Choroid plexus epithelial cell (primary cell): ENCODE data around the gene TBX3.
A peak's percentile ranks its signal among the peaks of the same experiment; 100 is the strongest.

Experiments
- DNase-seq: peaks from one replicate; pipeline ENCODE4 v3.0.0-alpha.2; 2010; ENCODE audit warnings: low read depth
- H3K4me3 ChIP-seq: 2 replicates; pipeline ENCODE4 v1.5.1; 2011; ENCODE audit warnings: low read depth, mild to moderate bottlenecking, control low read depth, low read length, moderate library complexity
- TF ChIP-seq, protein P1 (sequence below): conservative IDR thresholded peaks from 2 replicates; pipeline ENCODE4 v1.5.1; 2011; ENCODE audit warnings: low read depth, mild to moderate bottlenecking, control low read depth, inconsistent platforms, low read length, moderate library complexity

TBX3 gene

DNA sequence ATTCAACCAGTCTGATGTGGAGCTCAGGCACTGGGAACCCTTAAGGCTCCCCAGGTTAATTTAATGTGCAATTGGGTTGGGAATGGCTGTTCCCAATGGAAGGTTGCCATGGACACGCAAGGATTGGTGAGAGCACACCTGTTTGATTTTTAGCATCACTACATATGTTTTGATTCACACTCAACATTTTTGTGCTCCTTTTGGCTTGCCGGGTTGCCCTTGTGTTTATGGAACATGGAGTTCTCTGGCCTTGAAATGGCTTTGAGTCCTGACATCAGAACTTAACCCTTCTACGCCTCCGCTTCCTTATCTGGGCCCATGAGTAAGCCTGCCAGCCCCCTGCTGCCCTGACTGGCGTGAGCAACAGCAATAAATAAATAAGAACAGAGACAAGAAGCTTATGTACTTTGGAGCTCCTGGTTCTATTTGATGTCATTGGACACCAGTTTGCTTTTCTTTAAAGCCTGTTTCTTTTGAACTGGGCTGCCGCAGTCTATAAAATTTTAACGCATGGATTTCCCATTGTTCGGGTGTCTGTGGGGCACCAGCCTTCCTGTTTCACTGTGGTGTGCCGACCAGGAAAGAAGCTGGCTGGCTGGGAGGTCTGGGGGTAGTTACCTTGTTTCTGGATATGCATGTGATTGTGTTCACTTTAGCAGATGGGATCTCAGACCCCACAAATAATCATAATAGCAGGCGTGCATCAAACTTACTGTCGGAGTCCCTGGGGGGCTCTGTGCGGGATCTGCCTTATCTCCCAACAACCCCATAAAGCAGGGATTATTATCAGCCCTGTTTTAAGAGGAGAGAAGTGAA, 27.8 kb downstream of the TBX3 start:
- TF ChIP-seq, protein P1, sequence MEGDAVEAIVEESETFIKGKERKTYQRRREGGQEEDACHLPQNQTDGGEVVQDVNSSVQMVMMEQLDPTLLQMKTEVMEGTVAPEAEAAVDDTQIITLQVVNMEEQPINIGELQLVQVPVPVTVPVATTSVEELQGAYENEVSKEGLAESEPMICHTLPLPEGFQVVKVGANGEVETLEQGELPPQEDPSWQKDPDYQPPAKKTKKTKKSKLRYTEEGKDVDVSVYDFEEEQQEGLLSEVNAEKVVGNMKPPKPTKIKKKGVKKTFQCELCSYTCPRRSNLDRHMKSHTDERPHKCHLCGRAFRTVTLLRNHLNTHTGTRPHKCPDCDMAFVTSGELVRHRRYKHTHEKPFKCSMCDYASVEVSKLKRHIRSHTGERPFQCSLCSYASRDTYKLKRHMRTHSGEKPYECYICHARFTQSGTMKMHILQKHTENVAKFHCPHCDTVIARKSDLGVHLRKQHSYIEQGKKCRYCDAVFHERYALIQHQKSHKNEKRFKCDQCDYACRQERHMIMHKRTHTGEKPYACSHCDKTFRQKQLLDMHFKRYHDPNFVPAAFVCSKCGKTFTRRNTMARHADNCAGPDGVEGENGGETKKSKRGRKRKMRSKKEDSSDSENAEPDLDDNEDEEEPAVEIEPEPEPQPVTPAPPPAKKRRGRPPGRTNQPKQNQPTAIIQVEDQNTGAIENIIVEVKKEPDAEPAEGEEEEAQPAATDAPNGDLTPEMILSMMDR = no peak
- DNase-seq = peak; percentile 98
- H3K4me3 ChIP-seq = no peak overlapping the region

DNA sequence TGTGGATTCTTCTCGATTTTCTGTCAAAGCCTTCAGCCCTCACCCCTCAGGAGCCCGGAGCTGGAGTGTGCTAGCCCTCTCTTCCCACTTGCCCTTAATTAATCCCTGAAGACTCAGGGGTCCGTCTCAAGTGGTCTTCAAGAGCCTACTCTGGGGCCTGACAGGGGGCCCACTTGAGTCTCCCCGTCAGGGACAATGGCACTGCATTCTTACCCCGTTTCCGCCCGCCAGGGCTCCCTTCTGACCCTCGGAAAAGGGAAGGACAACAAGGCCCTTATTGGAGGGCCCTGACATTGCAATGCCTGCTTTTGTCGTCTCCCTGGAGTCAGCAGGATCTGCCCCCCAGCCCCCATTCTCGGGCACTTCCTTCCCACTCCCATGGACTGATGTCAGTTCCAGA, 34.4 kb downstream of the TBX3 start:
- TF ChIP-seq, protein P1 = no peak
- no peak overlapping the region for H3K4me3 ChIP-seq
- no peak for DNase-seq

DNA sequence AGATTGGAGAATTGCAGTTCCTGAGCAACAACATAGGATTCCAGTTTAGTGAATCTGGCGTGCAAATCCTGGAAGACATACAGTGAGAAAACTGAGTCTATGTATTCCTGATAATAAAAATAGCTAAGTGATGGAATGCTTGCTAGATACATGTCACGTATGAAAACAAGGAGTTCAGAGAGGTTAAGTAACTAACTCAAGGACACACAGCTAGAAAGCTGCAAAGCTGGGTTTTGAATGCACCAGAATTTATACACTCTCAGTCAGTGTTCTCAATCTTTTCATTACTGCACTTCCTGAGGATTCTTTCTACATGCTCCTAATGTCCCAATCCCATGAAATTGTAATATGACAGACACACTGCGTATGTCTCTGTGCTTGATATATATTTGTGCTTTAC, 35.3 kb downstream of the TBX3 start:
- H3K4me3 ChIP-seq = no peak overlapping the region
- TF ChIP-seq, protein P1 = no peak
- no peak for DNase-seq

DNA sequence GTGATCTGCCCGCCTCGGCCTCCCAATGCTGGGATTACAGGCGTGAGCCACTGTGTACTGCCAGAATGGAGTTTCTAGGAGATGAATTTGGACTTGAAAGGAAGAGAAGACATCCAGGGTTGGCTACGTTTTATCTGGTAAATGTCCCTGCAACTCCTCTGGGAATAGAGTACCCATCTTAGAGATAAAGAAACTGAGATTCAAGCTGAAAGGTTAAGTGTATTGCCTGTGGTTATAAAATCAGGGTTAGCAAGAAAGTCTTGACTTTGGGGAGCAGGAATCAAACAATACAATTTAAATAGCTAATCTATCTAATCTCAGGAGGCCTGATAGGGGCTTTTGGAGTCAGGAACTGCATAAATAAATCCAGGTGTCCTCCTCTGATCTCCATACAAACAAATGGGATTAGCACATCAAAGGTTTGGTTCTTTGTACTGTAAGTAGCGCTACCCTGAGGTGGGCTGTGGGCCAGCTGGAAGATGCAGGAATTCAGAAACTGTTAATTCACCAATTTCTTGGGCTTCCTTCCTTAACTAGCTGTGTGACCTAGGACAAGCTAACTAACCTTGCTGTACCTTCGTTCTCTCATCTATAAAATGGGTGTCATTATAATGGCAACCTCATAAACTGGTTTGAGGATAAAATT, 45.1 kb downstream of the TBX3 start:
- TF ChIP-seq, protein P1 = no peak
- no peak overlapping the region for H3K4me3 ChIP-seq
- no peak for DNase-seq

DNA sequence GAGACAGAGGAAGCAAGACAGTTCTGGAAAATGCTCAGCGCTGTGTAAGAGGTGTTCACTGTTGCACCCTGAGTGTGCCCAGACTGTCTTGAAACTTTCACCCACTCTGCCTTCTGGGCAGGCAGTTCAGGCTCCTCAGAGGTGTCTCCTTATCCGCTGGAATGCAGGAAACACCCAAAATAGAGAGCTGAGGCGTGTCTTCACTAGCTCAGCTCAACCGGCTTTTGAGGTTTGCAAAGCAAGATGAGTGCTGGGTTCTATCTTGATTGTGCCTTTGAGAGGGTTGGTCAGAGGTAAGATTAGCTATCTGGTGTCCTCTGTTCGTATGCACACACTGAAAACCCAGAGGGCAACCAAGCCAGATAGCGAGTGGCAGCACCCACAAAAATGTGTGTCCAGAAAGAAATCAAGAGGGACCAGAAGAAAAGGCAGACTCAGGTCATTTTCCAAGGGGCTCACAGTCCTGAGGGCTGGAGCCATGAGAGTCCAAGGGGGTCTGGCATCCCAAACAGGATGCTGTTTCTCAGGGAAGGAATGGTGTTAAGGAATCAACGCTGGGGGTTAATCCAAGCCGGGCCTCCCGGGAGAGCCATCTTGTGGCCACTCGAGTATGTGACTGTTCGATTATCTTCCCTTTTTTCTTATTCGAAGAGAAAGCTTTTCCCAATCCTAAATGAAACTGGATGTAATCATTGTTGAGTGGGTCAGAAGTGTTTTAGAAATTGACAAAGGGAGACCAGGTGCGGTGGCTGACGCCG, 47.1 kb downstream of the TBX3 start:
- TF ChIP-seq, protein P1 = peak; percentile 71
- peak; percentile 41 for DNase-seq
- H3K4me3 ChIP-seq = no peak overlapping the region

DNA sequence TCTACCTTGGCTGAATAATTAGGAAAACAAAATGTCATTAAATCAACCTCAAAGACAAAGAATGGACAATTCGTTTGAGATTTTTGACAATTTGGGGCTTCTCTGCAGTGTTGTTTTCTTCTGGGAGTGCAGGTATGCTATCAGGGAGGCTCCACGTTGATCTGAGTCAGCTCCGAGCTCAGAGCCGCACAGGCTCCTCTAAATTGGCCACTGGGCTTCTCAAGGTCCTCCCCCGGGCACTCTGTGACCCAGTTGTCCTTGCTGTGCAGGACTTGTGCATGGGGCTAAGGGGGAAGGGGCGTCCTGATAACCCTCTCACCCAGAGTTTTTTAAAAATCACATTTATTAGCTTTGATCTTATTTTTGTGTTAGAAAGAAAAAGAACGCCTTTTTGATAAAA, 52.7 kb downstream of the TBX3 start:
- no peak for DNase-seq
- TF ChIP-seq, protein P1 = no peak
- H3K4me3 ChIP-seq = no peak overlapping the region
